NB4 (cell line): ENCODE measurements around the gene TGIF2.

Source experiments
- DNase-seq: peaks from one replicate; pipeline ENCODE4 v3.0.0; 2010; ENCODE audit warnings: low read depth
- H3K4me3 ChIP-seq: one replicate; pipeline ENCODE4 v1.5.1; 2011; ENCODE audit warnings: mild to moderate bottlenecking, low read depth, low read length, moderate library complexity
- CTCF ChIP-seq: IDR thresholded peaks from one replicate; pipeline ENCODE4 v1.5.1; 2012; ENCODE audit warnings: low read depth, low read length
- MYC ChIP-seq: IDR thresholded peaks from 2 replicates; pipeline ENCODE4 v1.6.1; 2011; ENCODE audit warnings: low read depth, low read length
- POLR2A ChIP-seq: IDR thresholded peaks from 2 replicates; pipeline ENCODE4 v1.6.1; 2011; ENCODE audit warnings: mild to moderate bottlenecking; ENCODE audit not compliant: insufficient read length; ENCODE audit errors: extremely low read depth
- TF ChIP-seq, protein P1 (sequence below): IDR thresholded peaks from 2 replicates; pipeline ENCODE4 v1.6.1; 2011; ENCODE audit warnings: low read depth, low read length

The TGIF2 gene

DNA sequence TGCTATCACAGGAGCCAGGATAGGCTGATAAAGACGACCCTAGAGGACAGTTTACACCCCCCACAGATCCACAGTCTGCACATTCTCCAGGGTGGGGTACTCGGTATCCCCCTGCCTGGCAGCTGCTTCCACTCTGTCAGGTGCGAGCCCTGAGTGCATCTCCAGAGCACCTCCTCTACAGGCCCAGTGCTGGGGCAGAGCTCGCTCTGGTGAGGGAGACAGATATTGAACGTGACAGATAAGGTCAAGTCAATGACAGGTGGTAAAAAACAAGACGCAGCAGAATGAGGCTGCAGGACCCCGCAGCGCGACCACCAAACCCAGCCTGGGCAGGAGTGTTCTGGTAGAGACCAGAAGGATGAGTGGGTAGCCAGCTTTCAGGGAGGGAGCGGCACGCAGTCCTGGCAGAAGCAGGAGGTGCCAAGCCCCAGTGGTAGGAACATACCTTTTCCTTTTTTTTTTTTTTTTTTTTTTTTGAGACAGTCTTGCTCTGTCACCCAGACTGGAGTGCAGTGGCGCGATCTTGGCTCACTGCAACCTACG, 44.5 kb upstream of the TGIF2 start:
- DNase-seq = no peak
- TF ChIP-seq POLR2A (no peak), MYC (no peak), CTCF (no peak)
- TF ChIP-seq, protein P1, sequence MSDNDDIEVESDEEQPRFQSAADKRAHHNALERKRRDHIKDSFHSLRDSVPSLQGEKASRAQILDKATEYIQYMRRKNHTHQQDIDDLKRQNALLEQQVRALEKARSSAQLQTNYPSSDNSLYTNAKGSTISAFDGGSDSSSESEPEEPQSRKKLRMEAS = no peak
- H3K4me3 ChIP-seq = no peak overlapping the region

- no peak for DNase-seq
- TF ChIP-seq, protein P1 = no peak
- TF ChIP-seq MYC (no peak), POLR2A (no peak), CTCF (no peak)
Observed at GRCh38 chr20:36532388-36532787, 41.0 kb upstream of the TGIF2 start.

DNA sequence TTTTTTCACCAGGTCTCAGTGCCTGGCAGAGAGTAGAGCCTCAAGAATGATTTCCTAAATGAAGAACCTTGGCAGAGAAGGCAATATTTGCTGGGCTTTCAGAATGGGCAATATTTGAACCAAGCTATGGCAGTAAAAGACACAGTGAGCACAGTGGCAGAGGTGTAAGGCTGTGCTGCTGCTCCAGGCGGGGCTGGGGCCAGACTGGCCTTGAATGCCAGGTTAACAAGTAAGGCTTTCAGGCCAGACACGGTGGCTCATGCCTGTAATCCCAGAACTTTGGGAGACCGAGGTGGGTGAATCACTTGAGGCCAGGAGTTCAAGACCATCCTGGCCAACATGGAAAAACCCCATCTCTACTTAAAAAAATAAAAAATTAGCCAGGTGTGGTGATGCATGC, 40.6 kb upstream of the TGIF2 start:
- H3K4me3 ChIP-seq = no peak overlapping the region
- no peak for DNase-seq
- no peak for TF ChIP-seq MYC
- TF ChIP-seq, protein P1 = no peak
- TF ChIP-seq CTCF = no peak
- TF ChIP-seq POLR2A = no peak

More at GRCh38 chr20:36532388-36532787, 41.0 kb upstream of the TGIF2 start:
- no peak overlapping the region for H3K4me3 ChIP-seq

GRCh38 chr20:36538026-36538722, 35.2 kb upstream of the TGIF2 start:
- no peak overlapping the region for H3K4me3 ChIP-seq
- no peak for TF ChIP-seq POLR2A
- DNase-seq = no peak

DNA sequence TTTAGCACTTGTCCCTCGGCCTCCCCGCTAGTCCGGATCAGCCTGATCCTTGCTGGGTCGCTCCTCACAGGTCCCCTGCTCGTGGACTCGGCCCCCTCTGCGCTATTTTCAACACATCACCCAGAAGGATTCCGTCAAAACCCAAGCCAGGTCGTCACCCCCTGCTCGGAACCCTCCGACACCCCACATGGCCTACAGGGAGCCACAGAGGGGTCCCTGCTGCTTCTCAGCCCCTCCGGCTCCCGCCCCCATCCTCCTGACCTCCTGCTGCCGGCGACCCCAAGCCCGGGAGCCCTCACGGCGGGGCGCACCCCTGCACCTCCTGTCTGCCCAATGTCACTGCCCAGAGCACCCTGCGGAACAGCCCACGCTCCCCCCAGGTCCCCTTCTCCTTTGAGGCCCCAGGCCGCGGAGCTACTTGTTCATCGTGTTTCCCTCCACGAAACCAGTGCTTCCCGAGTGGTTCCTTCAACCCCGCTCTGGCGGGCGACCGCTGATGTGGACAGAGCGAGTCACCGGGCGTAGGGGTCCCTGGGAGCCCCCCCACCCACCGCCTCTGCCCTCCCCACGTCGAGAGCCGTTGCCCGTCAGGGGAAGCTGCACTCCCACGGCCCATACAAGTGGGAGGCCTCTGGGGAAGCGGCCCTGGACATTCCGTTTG, 32.7 kb upstream of the TGIF2 start:
- no peak overlapping the region for H3K4me3 ChIP-seq
- peak; percentile 25 for DNase-seq

More for the DNA sequence above, 32.7 kb upstream of the TGIF2 start:
- TF ChIP-seq MYC = no peak
- TF ChIP-seq, protein P1 = no peak
- TF ChIP-seq CTCF = no peak
- no peak for TF ChIP-seq POLR2A
